ENCODE data around the gene GPR155.
A peak's percentile ranks its signal among the peaks of the same experiment; 100 is the strongest.

The GPR155 gene, protein sequence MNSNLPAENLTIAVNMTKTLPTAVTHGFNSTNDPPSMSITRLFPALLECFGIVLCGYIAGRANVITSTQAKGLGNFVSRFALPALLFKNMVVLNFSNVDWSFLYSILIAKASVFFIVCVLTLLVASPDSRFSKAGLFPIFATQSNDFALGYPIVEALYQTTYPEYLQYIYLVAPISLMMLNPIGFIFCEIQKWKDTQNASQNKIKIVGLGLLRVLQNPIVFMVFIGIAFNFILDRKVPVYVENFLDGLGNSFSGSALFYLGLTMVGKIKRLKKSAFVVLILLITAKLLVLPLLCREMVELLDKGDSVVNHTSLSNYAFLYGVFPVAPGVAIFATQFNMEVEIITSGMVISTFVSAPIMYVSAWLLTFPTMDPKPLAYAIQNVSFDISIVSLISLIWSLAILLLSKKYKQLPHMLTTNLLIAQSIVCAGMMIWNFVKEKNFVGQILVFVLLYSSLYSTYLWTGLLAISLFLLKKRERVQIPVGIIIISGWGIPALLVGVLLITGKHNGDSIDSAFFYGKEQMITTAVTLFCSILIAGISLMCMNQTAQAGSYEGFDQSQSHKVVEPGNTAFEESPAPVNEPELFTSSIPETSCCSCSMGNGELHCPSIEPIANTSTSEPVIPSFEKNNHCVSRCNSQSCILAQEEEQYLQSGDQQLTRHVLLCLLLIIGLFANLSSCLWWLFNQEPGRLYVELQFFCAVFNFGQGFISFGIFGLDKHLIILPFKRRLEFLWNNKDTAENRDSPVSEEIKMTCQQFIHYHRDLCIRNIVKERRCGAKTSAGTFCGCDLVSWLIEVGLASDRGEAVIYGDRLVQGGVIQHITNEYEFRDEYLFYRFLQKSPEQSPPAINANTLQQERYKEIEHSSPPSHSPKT

GRCh38 chr2:174486563-174487107 is at the start of gene GPR155:
GPR155 (minus strand) TSS chr2:174487029; CDS start chr2:174481956, 5,073 bp downstream.
- DNase-seq = peak; percentile 50

GRCh38 chr2:174535757-174536703 is 49.2 kb upstream of the GPR155 start:
- DNase-seq = no peak

- DNase-seq = no peak
Observed at GRCh38 chr2:174535083-174535482, 48.3 kb upstream of the GPR155 start.

- DNase-seq = no peak
Observed at GRCh38 chr2:174529916-174530315, 43.1 kb upstream of the GPR155 start.

DNA sequence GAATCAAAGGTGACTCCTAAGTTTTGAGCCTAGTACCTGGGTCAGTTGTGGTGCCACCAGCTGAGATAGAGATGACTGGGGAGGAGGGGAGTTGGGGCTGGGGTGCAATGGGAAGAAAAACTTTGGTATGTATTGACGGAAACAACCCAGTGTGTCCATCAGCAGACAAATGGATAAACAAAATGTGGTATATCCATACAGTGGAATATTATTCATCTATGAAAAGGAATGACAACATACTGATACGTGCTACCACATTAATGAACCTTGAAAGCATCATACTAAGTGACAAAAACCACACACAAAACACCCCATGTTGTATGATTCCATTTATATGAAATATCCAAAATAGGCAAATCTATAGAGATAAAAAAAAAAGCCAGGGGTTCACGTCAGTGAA is 41.1 kb upstream of the GPR155 start:
- DNase-seq = no peak

DNA sequence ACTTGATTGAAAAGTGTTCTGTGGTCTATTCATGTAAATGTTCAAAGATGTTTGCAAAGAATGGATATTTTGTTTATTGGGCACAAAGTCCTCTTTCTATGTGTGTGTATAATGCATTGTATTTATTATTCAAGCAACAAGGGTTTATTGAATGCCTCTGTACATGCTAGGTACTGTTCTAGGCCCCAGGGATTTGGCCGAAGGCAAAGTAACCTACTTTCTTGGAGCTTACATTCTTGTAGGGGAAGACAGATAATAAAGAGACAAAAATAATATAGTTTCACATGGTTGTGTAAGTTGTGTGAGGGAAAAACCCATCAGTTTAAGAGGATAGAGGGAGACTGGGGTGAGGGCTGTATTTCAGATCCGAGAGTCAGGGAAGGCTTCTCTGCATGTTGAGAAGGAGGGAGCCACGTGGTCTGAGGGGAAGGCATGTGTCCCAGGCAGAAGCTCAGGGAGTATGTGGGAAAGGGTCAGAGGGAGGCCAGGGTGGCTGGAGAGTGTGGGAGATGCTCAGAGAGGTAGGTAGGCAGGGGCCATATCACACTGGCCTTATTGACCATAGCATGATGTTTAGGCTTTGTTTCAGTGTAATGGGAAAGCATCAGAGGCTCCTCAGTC is 40.4 kb upstream of the GPR155 start:
- no peak for DNase-seq

- no peak for DNase-seq
Observed at GRCh38 chr2:174524527-174524926, 37.7 kb upstream of the GPR155 start.

DNA sequence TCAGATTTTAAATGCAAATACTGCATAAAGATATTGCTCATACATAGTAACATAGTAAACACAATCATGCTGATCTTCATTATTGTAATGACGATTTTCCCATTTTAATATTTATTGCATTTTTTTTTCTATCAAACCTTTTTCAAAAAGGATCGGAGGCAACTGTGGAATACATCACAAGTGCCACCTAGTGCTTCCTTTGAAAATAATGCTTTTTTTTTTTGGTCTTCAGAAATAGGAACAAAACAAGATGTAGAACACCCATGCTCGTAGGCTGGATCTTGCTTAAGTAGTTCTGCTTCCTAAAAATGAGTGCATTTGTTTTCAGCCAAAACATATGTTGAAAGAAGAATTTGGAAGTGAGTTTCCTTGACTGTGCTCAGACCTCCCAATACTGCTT is 35.7 kb upstream of the GPR155 start:
- no peak for DNase-seq

DNA sequence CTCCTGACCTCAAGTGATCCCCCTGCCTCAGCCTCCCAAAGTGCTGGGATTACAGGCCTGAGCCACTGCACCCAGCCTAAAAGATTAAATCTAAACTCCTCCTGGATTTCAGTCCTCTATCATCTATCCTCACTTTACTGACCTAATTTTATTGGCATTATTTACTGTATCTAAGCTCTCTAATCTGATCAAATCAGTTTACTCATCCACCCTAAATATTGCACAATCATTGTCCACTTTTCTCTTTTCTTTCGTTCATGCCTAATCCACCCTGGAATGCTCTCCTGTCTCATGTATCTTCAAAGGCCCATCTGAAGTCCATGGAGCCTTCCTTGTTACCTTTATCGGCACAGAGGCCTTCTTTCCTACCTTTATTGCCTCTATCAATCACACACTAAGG is 31.6 kb upstream of the GPR155 start:
- no peak for DNase-seq

- no peak for DNase-seq
Observed at GRCh38 chr2:174516501-174517378, 29.9 kb upstream of the GPR155 start.

DNA sequence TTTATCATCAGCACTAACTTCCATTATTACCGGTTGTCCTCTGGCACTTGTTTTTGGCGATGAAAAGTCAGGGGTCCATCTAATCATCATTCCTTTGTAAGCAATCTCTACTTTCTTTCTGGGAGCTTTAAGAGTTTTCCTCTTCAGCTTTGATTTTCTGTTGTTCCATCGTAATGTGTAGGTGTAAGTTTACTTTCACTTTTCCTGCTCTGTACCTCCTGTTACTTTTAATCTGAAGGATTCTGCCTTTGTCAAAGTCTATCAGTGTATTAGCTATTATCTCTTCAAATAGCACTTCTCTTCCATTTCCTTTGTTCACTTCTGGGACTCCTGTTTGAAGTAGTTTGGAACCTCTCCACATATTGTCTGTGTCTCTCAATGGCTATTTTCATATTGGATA is 25.5 kb upstream of the GPR155 start:
- DNase-seq = no peak

DNA sequence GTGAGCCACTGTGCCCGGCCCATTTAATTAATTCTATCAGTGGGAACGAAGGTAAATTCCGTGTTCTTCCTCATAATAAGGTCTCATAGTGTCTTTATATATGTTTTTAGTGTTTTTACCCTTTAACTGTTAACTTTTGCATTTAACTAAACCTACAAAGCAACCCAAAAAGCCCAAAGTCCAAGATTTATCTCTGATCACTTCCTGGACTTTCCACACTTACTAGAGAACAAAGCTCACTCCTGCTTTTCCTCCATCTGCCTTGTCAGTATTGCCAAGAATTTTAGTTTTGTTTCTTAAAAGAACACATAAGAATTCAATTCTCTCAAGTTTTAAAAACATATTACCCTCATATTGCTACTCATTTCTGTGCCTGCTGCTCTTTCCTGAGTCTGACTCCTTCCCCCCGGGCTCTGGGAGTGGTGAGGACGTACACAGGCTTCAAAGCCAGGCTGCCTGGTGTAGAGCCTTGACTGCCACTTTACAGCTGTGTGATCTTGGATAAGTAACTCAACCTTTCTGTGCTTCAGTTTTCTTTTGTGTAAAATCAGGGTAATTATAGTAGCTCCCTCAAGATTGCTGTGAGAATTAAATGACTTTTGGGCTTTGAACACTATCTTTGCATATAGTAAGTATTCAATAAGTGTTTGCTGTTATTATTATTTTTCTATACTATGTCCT is 24.9 kb upstream of the GPR155 start:
- DNase-seq = no peak

DNA sequence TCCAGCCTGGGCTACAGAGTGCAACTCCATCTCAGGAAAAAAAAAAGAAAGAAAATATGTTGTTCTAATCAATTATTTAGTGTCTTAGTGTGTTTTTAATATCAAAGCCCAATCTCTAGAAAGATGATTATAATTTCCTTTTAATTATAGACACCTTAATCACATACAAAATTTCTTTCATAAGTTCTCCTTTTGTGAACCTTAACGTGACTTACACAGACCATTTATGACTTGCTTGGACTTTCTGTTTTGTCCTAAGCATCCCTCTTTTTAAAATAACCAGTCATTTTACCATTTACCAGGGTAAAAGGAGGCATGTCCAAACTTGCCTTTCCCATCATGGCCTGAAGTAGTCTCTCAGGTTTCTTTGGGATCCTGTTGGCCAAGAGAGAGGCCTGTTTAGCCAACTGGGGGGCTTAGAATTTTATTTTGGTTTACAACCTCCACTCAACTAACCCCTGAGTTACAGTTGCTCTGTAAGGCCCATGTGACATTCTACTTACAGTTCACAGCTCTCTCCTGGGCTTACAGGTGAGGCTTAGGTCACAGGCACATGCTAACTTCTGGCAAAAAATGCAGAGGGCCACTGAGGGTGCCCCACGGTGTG is 23.9 kb upstream of the GPR155 start:
- DNase-seq = no peak

DNA sequence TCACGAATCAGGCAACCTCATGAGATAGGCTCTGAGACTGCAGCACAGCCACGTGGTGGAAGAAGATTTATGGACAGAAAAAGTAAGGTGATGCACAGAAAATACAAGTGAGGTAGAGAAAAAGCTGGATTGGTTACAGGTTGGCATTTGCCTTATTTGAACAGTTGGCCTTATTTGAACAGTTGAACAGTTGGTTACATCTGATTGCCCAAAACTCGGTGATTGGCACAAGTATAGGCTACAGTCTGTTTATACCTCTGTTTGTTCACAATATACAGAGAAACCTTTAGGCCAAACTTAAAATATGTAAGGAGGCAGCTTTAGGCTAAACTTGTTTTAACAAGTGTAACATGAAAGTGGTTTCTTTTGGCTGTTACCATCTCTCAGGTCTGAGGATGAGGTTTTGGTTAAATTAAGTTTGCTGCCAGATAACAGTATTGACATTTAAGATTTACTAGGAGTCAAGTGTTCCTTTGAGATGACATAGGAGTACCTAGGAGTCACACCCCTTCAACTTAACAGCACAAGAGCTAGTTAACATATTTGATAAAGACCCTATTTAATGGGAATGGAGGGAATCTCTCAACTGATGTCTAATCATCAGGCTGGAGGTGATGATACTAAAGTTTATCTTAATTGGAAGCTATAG is 16.5 kb upstream of the GPR155 start:
- DNase-seq = no peak

GRCh38 chr2:174499371-174499770 is 12.5 kb upstream of the GPR155 start:
- no peak for DNase-seq

DNA sequence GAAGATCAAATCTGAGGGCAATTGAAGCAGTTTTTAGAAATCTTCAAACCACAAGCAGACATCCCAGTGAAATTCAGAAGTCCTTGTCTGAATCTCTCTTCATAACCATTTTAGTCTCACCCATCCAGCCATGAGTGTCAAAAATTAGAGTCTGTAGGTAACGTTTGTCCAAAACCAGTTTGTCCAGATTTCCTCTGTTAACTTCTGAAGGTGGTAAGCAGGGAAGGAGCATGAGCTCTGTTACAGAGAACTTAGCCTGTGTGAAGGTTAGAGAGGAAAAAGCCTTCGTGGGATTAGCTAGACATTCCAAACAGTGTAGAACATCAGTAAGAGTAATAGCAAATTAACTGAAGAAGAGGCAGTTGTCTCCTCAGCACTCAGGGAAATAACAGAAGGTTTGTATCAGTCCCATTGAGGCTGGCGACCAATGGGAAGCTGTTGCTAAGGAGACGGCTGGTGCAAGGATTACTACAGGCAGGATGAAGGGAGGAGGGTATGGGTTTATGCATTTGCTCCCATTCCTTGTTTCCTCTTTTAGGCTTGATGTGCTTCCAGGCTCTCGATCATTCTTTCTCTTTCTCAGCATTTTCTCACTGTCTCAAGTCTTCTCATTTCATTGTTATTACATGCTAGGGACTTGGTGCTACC is 8.7 kb upstream of the GPR155 start:
- no peak for DNase-seq

DNA sequence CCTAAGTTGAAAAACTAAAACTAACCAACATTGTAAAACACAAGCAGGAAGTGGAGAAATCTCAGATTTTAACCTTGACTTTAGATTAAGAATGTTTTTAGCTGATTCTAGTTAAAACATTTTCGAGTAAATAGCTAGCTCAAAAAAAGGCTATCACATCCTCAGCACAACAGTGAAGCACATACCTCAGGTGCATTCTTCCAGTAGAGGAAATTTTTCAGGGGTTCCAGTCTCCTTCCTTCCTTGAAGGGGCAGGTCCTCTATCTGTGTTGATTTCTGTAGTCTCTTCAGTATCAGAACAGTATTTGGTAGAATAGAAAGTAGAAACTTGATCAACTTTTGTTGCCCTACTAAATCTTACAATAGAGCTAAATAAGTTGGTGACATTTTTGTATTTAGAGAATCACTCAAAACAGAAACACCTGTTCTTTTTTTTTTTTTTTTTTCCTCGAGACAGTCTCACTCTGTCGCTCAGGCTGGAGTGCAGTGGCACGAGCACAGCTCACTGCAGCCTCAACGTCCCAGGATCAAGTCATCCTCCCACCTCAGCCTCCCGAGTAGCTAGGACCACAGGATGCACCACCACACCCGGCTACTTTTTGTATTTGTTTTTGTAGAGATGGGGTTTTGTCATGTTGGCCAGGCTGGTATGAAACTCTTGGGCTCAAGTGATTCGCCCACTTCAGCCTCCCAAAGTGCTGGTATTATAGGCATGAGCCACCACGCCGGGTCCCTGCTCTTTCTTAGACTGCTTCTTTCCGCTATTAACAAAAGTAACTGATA is 6.9 kb upstream of the GPR155 start:
- DNase-seq = peak; percentile 29

- DNase-seq = peak; percentile 81
Observed at GRCh38 chr2:174492963-174493431, 6.2 kb upstream of the GPR155 start.
